K562 (cell line): ENCODE results near the gene GGACT. TPM values are rescaled to one million over a fixed set of nuclear protein-coding genes. Genes with fewer than 3 reads are reported as not detected.

ENCODE experiments used
- ATAC-seq: fragments of 200-7000 bp; cut with Tn5 transposase; 3 replicates; pipeline ENCODE4 v1.9.1; 2020; ENCODE audit warnings: moderate library complexity
- BruUV-seq: library from RNA; stranded (reverse); fragments of 400-500 nt; replicated peaks from 2 replicates; lab custom pipeline; 2021; lab: Mats Ljungman, UMichigan
- CTCF ChIA-PET: fragments of 300-600 bp; formaldehyde crosslinking; extraction: SDS; loops from one replicate; lab custom pipeline; 2021; ENCODE audit warnings: low intra/inter-chr PET ratio; lab: Yijun Ruan, JAX
- POLR2A ChIA-PET: fragments of 300-600, 350-650 bp; sonication (Branson Sonifier 250); formaldehyde crosslinking; extraction: SDS; loops from one replicate; lab custom pipeline; 2021; ENCODE audit warnings: antibody characterized with exemption, inconsistent platforms; lab: Yijun Ruan, JAX
- DNase-seq, 4 experiments: peaks; one replicate each; pipeline versions ENCODE4 v3.0.0 to v3.0.0-alpha.2; 2011 to 2018; ENCODE audit warnings: low spot score in 3 of 4, mixed read lengths in 3 of 4; ENCODE audit errors: extremely low read depth in 1 of 4
- FAIRE-seq: peaks from 2 replicates; lab custom pipeline; 2011; peaks lifted over from hg19 to GRCh38; lab: Jason Lieb, UNC
- H2AFZ ChIP-seq: 2 replicates; pipeline ENCODE4 v1.6.0; 2011; ENCODE audit warnings: low read depth, low read length, control low read depth, inconsistent platforms
- H3K27ac ChIP-seq: fragments of 200-600 bp; 3 replicates; pipeline ENCODE4 v1.8.0; 2011; ENCODE audit warnings: low read depth, mild to moderate bottlenecking, control low read depth, inconsistent platforms, low read length, moderate library complexity, mixed read lengths; ENCODE audit errors: extremely low read depth
- H3K27me3 ChIP-seq, 2 experiments: fragments of 300-600 bp in 1 of 2; 2 replicates in 1 of 2; 3 replicates in 1 of 2; pipeline versions ENCODE4 v1.6.0 to v1.8.0; 2011; ENCODE audit warnings: inconsistent platforms in 2 of 2, low read length in 2 of 2, mild to moderate bottlenecking in 1 of 2, mixed read lengths in 1 of 2, moderate library complexity in 1 of 2; ENCODE audit not compliant: control insufficient read depth in 2 of 2, insufficient read depth in 2 of 2
- H3K36me3 ChIP-seq: fragments of 300-600 bp; 3 replicates; pipeline ENCODE4 v1.8.0; 2011; ENCODE audit warnings: mild to moderate bottlenecking, low read length, inconsistent platforms; ENCODE audit not compliant: control insufficient read depth, insufficient read depth
- H3K4me1 ChIP-seq, 2 experiments: fragments of 200-600 bp in 1 of 2; replicated peaks in 1 of 2; 2 replicates in 1 of 2; 3 replicates in 1 of 2; pipeline versions ENCODE4 v1.5.1 to v1.8.0; 2011; ENCODE audit warnings: inconsistent platforms in 2 of 2, low read length in 2 of 2, mild to moderate bottlenecking in 1 of 2, mixed read lengths in 1 of 2, moderate library complexity in 1 of 2; ENCODE audit not compliant: control insufficient read depth in 2 of 2, insufficient read depth in 2 of 2
- H3K4me2 ChIP-seq: 2 replicates; pipeline ENCODE4 v1.6.1; 2011; ENCODE audit warnings: low read length, control low read depth, inconsistent platforms, mixed read lengths; ENCODE audit not compliant: insufficient read depth
- H3K4me3 ChIP-seq: fragments of 200-600 bp; sonication (generic), shearing (Covaris generic); 2 replicates; pipeline ENCODE4 v1.5.1; 2016; ENCODE audit warnings: control low read depth, inconsistent platforms
- H3K79me2 ChIP-seq: fragments of 200-600 bp; 3 replicates; pipeline ENCODE4 v1.8.0; 2011; ENCODE audit warnings: low read length, inconsistent platforms; ENCODE audit not compliant: control insufficient read depth, insufficient read depth
- H3K9ac ChIP-seq, 2 experiments: 2 replicates each; pipeline versions ENCODE4 v1.6.0 to v1.6.1; 2011; ENCODE audit warnings: low read depth in 2 of 2, low read length in 2 of 2, control low read depth in 1 of 2, inconsistent platforms in 1 of 2, mild to moderate bottlenecking in 1 of 2, mixed read lengths in 1 of 2; ENCODE audit not compliant: insufficient read depth in 1 of 2
- H3K9me1 ChIP-seq: one replicate; pipeline ENCODE4 v1.6.0; 2011; ENCODE audit warnings: inconsistent platforms, mild to moderate bottlenecking, low read length, moderate library complexity; ENCODE audit not compliant: control insufficient read depth, insufficient read depth
- H3K9me3 ChIP-seq: replicated peaks from 2 replicates; pipeline ENCODE4 v1.5.1; 2011; ENCODE audit warnings: low read depth, low read length, inconsistent platforms; ENCODE audit not compliant: control insufficient read depth, insufficient read depth
- H4K20me1 ChIP-seq: replicated peaks from 2 replicates; pipeline ENCODE4 v1.6.1; 2011; ENCODE audit warnings: low read length, inconsistent platforms, mixed read lengths; ENCODE audit not compliant: control insufficient read depth, insufficient read depth
- BCLAF1 ChIP-seq, 2 experiments: fragments of 450-650 bp in 1 of 2; IDR thresholded peaks; 2 replicates each; pipeline ENCODE4 v1.6.1; 2011 to 2017; ENCODE audit warnings: low read depth in 2 of 2, antibody characterized with exemption in 1 of 2, borderline replicate concordance in 1 of 2, low read length in 1 of 2, mild to moderate bottlenecking in 1 of 2, mixed read lengths in 1 of 2; ENCODE audit not compliant: control insufficient read depth in 1 of 2
- CBX3 ChIP-seq, 2 experiments: IDR thresholded peaks; 1 replicate in 1 of 2; 2 replicates in 1 of 2; pipeline ENCODE4 v1.6.1; 2012; ENCODE audit warnings: inconsistent platforms in 2 of 2, low read length in 2 of 2, borderline replicate concordance in 1 of 2, control low read depth in 1 of 2
- NRF1 ChIP-seq, 2 experiments: fragments of 450-650 bp; IDR thresholded peaks in 1 of 2; conservative IDR thresholded peaks in 1 of 2; 2 replicates each; pipeline ENCODE4 v1.6.1; 2014; ENCODE audit warnings: mild to moderate bottlenecking in 2 of 2
- POLR2H ChIP-seq: IDR thresholded peaks from 2 replicates; pipeline ENCODE4 v1.6.1; 2016; ENCODE audit warnings: missing genetic modification characterization, low read depth, mild to moderate bottlenecking, control low read depth, missing compliant biosample characterization, moderate library complexity
- TSC22D4 ChIP-seq: fragments of 450-650 bp; IDR thresholded peaks from 2 replicates; pipeline ENCODE4 v1.6.1; 2016; ENCODE audit warnings: missing genetic modification characterization, missing biosample characterization, control low read depth
- ZC3H11A ChIP-seq: IDR thresholded peaks from 2 replicates; pipeline ENCODE4 v1.6.1; 2012; ENCODE audit warnings: low read depth, low read length, improper control_type of control experiment
- ZNF449 ChIP-seq: fragments of 250-450 bp; sonication (Bioruptor Pico); IDR thresholded peaks from 2 replicates; pipeline ENCODE4 v1.8.0; 2022; ENCODE audit warnings: moderate library complexity, mild to moderate bottlenecking, inconsistent platforms
- ZNF764 ChIP-seq: fragments of 250-450 bp; sonication (Bioruptor Pico); IDR thresholded peaks from 2 replicates; pipeline ENCODE4 v1.4.0; 2020; ENCODE audit warnings: low read depth, mild to moderate bottlenecking, moderate library complexity
- ZNF830 ChIP-seq: fragments of 250-450 bp; sonication (Bioruptor Pico); IDR thresholded peaks from 2 replicates; pipeline ENCODE4 v1.5.0; 2021; ENCODE audit warnings: mild to moderate bottlenecking
- WGBS: fragments of 100-300 bp; shearing (Covaris generic); methylation state at CpG from one replicate; pipeline ENCODE4 v1.1.6; 2016; ENCODE audit warnings: low coverage, mixed read lengths; ENCODE audit not compliant: insufficient coverage; ENCODE audit errors: missing lambda C conversion rate; 5-methylcytosine and 5-hydroxymethylcytosine counted together
- in situ Hi-C: fragments of 300-500 bp; cut with MboI; formaldehyde crosslinking; loops from 4 replicates; pipeline ENCODE4 v1.15.0; 2018; ENCODE audit warnings: inconsistent platforms, mixed read lengths
- intact Hi-C: fragments of 100-400 bp; cut with micrococcal nuclease; formaldehyde crosslinking; loops from 2 replicates; pipeline ENCODE4 v1.14.2; 2022
- polyA plus RNA-seq, 8 experiments: library from polyadenylated mRNA; depleted of rRNA in 4 of 8; stranded (reverse) in 5 of 8; unstranded in 3 of 8; fragments of >200 nt; fragmentation: Nextera tagmentation in 2 of 8; fragmentation: Illumina TruSeq in 1 of 8; extraction: Ambion mirVana in 2 of 8; extraction: Trizol in 1 of 8; gene quantifications; 2 replicates each; pipeline versions ENCODE4 v1.2.1 to v1.2.3, GENCODE V29; 2011 to 2014; ENCODE audit warnings: inconsistent platforms in 1 of 8, missing spikeins in 1 of 8
- total RNA-seq, 7 experiments: library from RNA; depleted of rRNA in 6 of 7; stranded (reverse); fragments of >200 nt in 6 of 7; fragmentation: Illumina TruSeq in 2 of 7; extraction: Trizol in 2 of 7; gene quantifications; 2 replicates each; pipeline versions ENCODE4 v1.2.1 to v1.2.3, GENCODE V29; 2011 to 2021; ENCODE audit warnings: low replicate concordance in 1 of 7
- TF ChIP-seq, protein P1 (sequence below): sonication (generic); formaldehyde crosslinking; IDR thresholded peaks from 2 replicates; pipeline ENCODE4 v1.8.0; 2022; ENCODE audit warnings: mild to moderate bottlenecking, low read depth, missing genetic modification reagents
- TF ChIP-seq, protein P2 (sequence below): sonication (generic); formaldehyde crosslinking; IDR thresholded peaks from 2 replicates; pipeline ENCODE4 v1.8.1; 2022; ENCODE audit warnings: missing genetic modification reagents
- TF ChIP-seq, protein P3 (sequence below): IDR thresholded peaks from 2 replicates; pipeline ENCODE4 v1.6.1; 2016; ENCODE audit warnings: missing genetic modification characterization, missing compliant biosample characterization

Gene GGACT
- total and polyA plus RNA-seq, 9 of the 15 experiments (the other 6 are each of a cell fraction or from before 2014, with no cell fraction given): 0.20 to 3.2 (median 1.7) TPM

- Histone ChIP-seq H3K4me1 (peaks cover 0 to 3% of the 10 kb centered on the region in 2 experiments; a peak in 2 of 5 replicates), H3K9ac (no peak overlapping the region), H3K27ac (no peak overlapping the region), H3K9me3 (no peaks in the 10 kb centered on the region), H3K4me3 (no peak overlapping the region), H4K20me1 (0 out of 2 replicates have a peak, but pooled peaks cover 3% of the 10 kb centered on the region), H3K79me2 (no peaks in the 10 kb centered on the region), H2AFZ (no peak overlapping the region), H3K9me1 (no peaks in the 10 kb centered on the region), H3K4me2 (no peak overlapping the region), H3K27me3 (peaks cover 0 to 17% of the 10 kb centered on the region in 2 experiments; a peak in 2 of 5 replicates), H3K36me3 (no peaks in the 10 kb centered on the region)
- CTCF ChIA-PET: no interaction called here
- ATAC-seq: no peak
- no TSS peak for BruUV-seq
- WGBS: 8% methylated on average over 3 of the region's 3 CpGs
- FAIRE-seq: no peak
- intact Hi-C loops (no loop called here), in situ Hi-C loops (loop anchor here (25.0 kb wide), 1 partner anchor 878 kb away; no protein-coding TSS in a partner anchor)
- no peak for DNase-seq
- POLR2A ChIA-PET: no interaction called here
- TF ChIP-seq ZNF449 (CRISPR knock-in tag) (no peak), CBX3 (IDR thresholded peaks at IDR 0.05; ENCODE audit: borderline replicate concordance in 1 of 2, low read length in 2 of 2) (no peak), BCLAF1 (IDR thresholded peaks at IDR 0.05; ENCODE audit: borderline replicate concordance in 1 of 2, control insufficient read depth in 1 of 2, low read depth in 2 of 2, low read length in 1 of 2) (no peak), ZNF764 (CRISPR knock-in tag) (no peak), TSC22D4 (tag) (no peak), ZC3H11A (no peak), ZNF830 (CRISPR knock-in tag) (no peak), POLR2H (no peak), NRF1 (conservative IDR thresholded peaks at IDR 0.05 in 1 of 2, IDR thresholded peaks at IDR 0.05 in 1 of 2) (no peak)
- TF ChIP-seq, protein P1, sequence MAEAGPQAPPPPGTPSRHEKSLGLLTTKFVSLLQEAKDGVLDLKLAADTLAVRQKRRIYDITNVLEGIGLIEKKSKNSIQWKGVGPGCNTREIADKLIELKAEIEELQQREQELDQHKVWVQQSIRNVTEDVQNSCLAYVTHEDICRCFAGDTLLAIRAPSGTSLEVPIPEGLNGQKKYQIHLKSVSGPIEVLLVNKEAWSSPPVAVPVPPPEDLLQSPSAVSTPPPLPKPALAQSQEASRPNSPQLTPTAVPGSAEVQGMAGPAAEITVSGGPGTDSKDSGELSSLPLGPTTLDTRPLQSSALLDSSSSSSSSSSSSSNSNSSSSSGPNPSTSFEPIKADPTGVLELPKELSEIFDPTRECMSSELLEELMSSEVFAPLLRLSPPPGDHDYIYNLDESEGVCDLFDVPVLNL (CRISPR knock-in tag): no peak
- TF ChIP-seq, protein P2, sequence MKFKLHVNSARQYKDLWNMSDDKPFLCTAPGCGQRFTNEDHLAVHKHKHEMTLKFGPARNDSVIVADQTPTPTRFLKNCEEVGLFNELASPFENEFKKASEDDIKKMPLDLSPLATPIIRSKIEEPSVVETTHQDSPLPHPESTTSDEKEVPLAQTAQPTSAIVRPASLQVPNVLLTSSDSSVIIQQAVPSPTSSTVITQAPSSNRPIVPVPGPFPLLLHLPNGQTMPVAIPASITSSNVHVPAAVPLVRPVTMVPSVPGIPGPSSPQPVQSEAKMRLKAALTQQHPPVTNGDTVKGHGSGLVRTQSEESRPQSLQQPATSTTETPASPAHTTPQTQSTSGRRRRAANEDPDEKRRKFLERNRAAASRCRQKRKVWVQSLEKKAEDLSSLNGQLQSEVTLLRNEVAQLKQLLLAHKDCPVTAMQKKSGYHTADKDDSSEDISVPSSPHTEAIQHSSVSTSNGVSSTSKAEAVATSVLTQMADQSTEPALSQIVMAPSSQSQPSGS: no peak
- TF ChIP-seq, protein P3, sequence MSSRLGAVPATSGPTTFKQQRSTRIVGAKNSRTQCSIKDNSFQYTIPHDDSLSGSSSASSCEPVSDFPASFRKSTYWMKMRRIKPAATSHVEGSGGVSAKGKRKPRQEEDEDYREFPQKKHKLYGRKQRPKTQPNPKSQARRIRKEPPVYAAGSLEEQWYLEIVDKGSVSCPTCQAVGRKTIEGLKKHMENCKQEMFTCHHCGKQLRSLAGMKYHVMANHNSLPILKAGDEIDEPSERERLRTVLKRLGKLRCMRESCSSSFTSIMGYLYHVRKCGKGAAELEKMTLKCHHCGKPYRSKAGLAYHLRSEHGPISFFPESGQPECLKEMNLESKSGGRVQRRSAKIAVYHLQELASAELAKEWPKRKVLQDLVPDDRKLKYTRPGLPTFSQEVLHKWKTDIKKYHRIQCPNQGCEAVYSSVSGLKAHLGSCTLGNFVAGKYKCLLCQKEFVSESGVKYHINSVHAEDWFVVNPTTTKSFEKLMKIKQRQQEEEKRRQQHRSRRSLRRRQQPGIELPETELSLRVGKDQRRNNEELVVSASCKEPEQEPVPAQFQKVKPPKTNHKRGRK (tag): no peak
Measured at GRCh38 chr13:100540621-100541020, 48.0 kb downstream of the GGACT start.
